Stimulated activated CD4-positive, alpha-beta T cell treated with anti-CD3 and anti-CD28 coated beads, Interleukin-1b, Interleukin-23, amount 100 ng/mL, for 48 hours (primary cell): ENCODE results near the gene MPIG6B.

Experiments
- DNase-seq: peaks from one replicate; pipeline ENCODE4 v3.0.0-alpha.2; 2020

MPIG6B gene

DNA sequence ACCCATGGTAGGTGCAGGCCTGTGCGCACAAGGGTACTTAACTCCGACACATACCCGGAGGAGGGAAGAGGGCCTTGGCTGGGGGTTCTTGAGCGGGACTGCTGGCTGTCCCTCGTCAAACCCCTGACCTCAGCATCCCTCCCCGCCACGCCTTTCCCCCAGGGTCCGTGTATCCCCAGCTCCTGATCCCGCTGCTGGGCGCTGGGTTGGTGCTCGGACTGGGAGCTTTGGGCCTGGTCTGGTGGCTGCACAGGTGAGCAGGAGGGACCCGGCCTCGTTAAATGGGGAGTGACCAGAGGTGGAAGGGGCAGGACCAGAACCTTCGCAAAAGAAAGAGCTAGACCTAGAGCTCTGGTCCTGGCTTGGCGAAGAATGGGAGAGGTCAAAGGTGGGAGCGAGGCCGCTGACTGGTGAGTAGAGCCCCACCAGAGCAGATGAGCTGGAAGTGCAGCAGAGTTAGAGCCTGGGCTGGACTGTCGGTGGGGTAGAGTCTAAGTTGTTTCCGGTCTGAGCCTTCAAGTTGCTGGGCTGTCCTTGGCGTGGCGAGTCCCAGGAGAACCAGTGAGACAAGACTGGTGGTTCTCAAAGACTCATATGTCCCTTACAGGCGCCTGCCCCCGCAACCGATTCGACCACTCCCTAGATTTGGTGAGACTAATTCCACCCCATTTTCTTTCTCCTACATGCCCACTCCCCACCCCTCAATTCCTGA lies 963 bp downstream of the MPIG6B start:
- no peak for DNase-seq

DNA sequence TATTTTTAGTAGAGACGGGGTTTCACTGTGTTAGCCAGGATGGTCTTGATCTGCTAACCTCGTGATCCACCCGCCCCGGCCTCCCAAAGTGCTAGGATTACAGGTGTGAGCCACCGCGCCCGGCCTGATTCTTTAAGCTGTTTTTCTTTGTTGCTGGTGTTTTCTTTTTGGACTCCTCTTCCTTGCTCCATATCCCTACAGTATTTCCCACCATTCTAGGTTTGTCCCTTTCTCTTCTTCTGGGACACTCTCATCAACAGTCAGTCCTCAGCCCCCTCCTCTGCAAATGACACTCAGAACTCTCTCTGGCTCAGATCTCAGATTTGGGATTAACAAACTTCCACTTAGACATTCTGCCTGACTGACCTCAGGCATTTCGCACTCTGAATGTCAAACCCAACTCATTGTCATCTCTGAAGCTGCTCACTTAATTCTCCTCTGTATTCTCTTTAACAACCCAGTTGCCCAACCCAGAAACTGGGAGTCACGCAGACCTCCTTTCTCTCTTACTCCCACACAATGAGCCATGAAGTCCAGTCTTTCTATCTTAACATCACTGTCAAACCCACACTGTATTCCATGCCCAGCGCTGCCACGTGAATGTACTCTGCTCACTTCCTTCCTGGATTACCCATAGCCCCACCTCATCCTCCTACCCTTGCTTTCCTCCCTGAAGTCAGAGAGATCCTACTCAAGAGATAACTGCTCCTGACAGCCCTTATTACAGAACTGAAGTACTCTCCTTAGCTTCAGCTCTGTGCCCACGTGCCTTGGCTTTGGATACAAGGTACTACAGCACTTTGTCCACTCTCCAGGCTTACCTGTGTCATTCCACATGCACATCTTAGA lies 2.6 kb downstream of the MPIG6B start:
- DNase-seq: no peak

DNA sequence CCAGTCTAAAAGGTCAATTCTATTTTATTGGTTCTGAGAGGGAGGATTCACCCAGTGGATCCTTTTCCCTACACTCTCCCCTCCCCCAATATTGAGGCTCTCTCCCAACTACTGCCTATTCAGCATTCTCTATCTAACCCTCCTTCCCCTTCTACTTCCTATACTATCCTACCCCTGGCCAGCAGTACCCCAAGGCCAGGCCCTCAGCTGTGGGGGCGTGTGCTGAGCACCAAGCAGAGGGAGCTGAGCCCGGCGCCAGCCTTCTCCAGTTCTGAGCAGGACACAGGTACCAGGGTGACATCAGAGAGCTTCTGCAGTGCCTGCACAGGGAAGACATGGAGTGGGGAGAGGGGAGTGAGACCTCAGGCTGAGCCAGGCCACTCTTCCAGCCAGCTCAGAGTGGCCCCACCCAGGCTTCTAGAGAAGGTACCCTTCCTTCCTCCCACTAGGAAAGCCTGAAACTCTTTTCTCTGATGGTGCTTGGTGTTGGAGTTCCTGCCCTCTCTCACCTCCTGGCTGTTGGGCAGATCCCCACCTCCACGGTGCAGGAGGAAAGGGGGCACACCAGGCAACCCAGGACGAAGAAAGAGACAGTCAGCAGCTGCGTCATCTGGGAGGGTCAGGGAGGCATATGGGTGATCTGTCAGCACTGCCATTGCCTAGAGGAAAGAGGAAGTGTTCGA lies 4.0 kb downstream of the MPIG6B start:
- no peak for DNase-seq

DNA sequence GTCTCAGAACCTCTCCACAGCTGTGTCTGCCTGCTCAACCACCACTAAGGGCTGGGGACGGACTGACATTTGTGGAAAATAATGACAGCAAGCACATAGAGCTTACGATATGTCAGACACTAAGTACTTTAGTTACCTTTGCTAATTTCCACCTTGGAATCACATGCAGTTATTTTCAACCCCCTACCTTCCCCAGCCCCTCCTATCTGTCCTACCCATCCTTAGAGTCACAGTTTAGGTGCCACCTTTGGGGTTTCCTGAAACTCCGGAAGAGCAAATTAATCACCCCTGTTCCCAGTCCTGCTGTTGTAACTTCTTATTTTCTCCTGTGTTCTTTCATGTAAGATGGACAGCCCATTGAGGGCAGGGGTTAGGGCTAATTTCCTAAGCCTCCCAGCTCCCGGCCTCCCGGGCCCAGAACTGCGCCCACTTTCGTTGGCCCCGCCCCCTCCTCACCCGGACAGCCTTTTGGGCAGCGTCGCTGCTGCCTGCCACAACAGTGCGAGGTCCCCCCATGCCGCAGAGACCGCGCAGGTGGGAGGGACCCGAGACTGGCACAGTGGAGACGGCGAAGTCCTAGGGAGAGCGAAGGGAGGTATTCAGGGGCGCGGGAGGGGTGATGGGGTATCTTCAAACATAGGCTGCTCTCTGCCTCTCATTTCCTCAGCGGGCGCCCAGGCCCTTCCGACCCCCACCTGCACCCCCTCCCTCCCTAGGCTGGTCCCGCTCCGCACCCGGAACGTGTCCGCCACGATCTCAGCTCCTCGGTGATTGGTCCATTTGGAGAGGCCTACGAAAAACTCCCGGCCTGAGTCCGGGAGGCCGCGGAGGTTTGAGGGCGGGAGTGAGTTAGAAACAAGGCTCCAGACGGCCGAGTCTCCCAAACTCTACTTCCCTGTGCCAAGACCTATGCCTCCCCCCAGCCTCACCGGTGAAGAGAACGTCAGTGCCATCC lies 4.8 kb downstream of the MPIG6B start:
- no peak for DNase-seq

DNA sequence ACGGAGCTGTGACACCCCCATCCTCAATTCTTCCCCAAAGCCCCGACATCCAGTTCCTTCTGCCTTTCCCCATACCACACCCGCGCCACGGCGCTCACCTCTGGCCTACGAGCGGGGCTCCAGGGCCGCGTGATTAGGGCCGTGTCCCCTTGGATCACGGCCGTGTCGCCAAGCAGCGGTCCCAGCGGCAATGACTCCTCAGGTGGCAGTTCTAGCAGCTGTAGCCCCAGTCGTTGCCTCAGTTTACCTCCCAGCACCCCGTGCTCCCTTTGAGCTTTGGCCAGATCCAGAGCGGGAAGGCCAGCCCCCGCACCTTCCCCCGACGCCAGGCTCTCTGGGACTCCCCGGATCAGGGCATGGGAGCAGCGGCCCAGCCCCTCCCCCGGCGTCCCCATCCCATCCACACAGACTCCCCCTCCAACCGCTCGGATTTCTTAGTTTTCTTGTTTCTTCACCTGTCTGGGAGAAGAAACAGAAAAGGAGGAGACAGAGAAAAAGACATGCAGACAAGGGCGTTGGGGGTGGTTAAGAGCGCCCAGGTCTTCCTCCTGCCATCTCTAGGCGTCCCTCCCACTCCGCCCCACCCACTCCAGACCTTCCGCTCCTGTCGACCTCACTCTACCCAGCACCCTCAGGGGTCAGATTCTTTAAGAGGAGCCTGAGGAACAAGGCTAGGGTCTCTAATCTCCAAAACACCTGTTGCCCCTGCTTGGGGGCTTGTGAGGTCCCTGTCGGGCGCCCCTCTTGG lies 5.8 kb downstream of the MPIG6B start, which contains the start of gene DDAH2:
Gene DDAH2 (minus strand): TSS at position 533 of the 748 bp plus-strand sequence. CDS start 138 bp downstream, at position 395.
- no peak for DNase-seq

DNA sequence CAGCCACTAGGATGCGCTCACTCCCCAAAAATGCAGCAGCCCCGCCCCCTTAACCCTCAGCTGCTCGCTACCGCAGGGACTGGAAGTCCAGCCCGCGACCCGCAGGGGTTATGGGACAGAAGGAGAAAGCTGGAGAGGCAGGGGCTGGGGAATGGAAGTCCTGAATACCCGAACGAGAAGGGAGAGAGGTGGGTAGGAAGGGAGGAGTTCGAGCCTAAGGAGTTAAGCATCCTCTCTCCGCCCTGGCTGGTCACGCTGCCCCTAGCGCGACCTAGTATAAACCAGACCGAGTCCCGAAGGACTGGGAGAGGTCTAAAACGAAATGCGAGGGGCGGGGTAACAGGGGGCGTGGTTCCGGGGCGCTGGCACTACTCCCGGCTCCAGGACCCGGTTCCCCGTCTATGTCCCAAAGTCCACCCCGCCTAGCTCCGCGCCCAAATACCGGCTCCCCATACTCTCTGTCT lies 6.4 kb downstream of the MPIG6B start:
- DNase-seq: peak; percentile 69

DNA sequence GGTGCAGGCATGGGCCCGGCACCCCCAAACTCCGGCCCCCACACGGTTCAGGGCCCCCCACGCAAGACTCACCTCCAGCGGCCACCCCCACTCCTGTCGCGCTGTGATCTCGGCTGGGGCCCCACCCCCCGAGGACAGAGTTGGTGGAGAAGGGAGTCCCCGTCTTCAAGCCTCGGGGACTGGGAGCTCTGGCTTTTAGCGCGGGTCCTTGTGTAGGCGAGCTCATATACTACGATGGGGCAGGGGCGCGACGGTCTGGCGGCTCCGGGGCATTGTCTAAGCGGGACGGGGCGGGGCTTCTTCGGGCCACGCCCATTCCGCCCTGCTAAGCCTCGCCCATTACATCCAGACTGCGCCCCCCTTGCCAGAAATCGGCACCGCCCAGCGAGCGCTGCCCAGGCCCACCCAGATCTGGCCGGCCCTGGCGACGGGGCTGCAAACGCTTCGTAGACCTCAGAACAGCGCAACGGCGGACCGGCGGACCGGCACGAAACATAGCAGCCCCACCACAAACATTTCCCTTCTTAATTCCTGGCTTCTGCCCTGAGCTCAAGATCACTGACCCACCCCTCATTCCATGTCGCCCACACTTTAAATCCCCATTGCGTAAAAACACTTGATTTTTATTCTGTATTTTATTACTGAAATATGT lies 6.9 kb downstream of the MPIG6B start:
- peak; percentile 55 for DNase-seq

DNA sequence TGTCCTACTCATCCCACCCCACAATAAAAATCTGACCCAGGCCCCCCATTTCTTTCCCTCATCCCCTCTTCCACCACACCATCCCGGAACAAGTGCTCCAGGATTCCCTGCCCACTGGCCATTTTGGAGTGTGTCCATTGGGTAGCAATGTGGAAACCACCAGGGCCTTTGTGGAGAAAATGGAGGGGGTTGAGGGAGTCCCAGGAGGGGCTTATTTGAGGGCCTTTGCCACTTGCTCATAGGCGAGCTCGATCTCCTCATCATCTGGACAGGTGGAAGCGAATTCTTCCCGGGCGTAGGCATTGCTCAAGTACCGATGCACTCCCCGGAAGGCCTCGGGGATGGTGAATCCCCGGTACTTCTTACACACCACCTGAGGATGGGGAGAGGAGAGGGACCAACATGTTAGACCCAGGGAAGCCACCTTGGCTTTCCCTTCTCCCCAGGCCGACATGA lies 7.5 kb downstream of the MPIG6B start:
- no peak for DNase-seq

DNA sequence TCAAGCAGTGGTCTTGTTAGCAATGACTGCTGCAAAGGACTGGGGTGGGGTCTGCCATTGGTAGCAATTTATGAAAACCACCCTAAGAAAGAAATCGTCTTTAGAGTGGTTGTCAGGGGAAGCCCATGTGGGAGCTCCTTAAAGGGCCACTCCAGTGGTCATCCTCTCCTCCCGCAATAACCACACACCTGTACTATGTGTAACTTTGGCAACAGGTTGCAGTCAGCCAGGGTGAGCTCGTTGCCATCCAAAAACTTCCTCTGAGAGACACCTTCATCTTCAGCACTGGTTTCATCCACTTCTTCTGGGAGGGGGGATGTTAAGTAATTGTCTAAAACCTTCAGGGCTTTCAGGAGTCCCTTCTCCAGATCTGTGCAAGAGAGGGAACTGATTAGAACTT lies 8.9 kb downstream of the MPIG6B start:
- no peak for DNase-seq

DNA sequence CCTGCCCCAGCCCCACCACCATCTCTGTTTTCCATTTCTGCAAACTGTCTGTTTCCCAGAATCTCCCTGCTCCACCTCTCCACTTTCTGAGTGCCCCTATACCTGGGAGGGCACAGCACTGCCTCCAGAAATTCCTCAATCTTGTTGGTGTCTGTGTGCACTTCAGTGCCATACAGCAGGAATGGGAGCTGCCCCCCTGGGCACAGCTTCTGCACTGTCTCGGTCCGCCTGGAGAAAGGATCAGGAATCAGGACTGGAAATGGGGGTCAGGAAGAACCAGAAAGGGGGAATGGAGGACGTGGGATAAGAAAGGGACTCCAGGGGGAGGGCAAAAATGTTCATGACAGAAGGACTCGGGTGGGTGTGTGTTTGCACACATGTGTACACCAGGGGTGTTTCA lies 10.6 kb downstream of the MPIG6B start:
- no peak for DNase-seq

DNA sequence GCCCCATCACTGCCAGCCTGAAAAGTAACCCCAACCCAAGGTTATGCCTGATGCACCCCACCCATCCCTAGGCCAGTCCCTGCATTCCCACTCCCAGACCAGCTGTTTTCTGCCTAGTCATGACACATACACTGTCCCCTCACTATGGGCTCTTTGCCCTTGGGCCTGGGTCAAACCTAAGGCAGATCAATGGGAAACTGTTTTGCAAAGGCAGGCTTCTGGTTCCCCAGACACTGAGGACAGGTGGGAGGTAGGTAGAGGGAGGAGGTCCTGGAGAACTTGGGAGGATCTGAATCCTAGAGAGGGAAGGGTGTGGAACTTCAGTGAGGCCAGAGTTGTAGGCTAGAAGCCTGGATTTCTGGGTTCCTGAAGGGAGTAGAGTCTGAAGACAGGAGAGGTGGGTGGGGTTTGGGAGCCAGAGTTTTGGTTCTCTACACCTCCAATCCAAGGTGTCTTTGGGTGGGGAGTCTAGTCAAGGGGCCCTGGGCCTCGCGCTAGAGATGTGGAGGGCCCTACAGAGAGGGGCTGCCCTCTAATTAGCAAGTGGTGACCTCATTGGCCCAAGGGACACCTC lies 11.2 kb downstream of the MPIG6B start:
- no peak for DNase-seq

DNA sequence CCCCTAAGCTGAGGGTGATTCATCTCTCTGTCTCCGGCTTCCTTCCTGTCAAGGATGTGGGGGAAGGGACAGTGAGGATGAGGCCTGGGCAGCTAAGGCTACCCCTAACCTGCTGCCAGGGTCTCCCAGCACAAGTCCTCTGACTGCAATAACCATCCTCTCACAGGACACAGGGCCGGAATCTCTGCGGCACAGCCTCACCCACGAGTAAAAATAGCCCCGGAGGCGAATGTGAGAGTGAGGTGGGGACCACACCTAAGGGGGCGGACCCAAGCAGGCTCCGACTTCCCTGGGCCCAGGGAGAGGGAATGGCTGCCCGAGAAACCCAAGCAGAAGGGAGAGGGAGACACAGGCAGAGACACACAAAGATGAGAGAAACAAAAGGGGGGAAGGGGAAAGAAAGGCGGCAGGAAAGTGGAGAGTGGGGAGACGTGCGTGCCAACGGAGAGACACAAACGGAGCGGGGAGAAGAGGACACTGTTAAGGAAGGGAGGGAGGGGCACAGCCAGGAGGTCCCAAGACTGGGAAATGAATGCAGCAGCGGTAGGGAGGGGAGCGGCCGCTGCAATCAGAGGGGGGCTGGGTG lies 11.7 kb downstream of the MPIG6B start:
- peak; percentile 41 for DNase-seq

DNA sequence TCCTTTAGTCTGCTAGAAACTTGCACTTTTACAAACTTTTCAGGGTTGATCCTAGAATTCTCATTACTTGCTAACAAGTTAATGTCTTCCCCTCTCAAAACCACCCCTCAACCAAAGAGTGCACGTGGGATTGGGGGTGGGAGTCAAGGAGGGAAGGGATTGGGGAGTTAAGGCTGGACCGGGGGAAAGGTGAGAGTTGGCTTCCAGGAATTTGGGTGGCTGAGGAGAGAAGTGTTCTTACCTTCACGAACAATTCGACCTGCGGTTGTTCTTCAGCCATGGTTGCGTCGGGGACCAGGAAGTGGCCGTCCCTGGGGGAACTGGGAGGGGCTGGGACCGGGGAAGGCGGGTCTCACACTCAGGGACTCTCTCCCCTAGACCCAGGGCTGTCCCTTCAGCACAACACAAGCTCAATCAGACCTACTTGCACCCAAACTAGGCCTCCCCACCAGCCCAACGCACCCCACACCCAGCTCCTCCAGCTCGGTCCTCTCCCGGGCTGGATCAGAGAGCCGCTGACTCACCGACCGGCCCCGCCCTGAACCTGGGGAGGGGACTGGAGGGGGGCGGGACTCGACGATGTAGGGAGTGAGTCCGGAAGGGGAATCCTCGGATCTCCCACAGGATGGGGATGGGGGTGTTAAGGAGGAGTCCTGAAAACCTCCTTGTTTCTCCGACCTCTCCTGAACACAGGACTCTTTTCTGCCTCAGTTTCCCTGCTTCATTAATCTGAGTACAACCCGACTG lies 13.0 kb downstream of the MPIG6B start, which contains the start of gene CLIC1:
Gene CLIC1 (minus strand): TSS at position 510 of the 747 bp plus-strand sequence. CDS start 230 bp downstream, at position 280.
- peak; percentile 81 for DNase-seq

DNA sequence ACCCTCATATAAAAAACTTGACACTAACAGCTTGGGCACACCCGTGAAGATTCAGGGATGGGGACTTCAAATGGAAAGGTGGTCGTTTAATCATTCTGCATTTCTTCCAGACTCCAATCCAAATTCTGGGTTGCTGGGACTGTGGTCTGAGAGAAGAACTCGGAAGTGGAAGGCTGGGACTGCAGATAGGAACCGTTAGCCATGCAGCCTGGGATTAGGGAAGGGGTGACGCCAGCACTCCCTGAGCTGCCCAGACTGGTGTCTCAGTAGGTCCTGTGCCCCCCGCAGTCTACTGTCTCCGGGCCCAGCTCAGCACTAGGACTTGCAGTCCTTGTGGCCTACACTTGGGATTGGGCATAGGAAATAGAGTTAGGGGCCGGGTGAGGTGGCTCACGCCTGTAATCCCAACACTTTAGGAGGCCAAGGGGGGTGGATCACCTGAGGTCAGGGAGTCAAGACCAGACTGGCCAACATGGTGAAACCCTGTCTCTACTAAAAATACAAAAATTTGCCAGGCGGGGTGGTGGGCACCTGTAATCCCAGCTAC lies 13.7 kb downstream of the MPIG6B start:
- no peak for DNase-seq

DNA sequence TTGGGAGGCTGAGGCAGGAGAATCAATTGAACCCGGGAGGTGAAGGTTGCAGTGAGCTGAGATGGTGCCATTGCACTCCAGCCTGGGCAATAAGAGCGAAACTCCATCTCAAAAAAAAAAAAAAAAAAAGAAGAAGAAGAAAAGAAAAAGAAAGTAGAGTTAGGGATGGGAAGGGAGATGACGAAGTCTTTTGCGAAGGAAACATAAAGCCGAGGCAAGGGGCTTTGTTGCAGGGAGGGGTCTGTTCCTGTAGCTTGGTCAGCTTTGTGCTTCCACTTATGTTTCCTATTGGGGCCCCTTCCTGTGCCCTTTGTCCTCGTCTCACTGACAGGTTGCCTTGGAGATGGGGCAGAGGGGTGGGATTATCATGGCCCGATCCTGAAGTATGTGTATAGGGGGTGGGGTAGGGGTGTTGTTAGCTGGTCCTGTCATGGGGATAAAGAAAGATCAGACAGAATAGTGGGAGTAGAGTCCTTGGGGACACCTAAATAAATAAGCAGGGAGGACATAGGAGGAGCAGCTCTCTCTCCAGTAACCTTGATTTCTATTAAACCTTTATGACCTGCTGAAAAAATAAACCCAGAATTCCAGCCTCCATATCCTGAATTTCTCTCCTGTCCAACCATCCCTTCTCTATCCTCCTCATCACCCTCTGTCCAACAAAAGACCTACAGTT lies 14.3 kb downstream of the MPIG6B start:
- no peak for DNase-seq

DNA sequence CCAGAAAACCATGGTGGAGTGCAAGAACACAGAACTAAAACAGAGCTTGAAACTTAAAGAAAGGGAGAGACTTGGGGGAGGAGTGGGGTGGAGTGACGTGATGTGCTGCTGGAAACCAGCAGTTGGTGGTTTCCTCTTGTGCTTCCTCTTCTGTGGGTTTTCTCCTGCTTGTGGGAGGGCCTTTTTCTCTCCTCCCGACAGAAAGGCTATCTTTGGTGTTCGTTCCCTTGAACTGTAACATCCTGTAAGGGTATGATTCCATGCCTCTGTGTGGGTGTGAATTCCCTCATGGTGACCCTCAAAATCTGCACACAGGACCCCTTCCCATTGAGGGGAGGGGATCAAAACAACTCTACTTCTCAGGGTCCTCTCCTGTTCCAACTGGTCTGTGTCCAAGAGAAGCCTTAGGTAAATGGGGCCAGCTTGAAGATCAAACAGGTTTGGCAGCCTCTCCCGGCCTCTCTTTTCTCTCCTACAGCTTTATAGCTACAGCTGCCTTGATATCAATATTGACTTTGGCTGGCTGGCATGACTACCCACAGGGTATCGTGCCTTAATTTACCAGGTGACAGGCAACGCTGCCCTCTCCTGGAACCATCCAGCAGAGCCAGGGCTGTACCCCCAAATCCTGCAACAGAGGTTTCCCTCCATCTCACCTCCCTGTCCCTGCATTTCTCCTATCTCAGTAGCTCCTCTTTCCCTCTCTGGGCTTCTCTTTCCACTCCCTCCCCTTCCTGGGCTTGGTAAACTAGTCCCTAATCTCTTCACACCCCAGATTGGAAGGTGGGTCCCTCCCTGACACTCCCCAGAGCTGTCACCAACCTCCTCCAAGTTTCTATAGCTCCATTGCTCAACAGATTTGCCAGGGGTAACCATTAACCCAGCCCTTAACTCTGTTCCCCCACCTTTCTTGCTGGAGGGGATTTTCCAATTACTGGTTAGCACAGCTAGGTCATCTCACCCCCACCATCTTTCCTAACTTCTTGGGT lies 15.1 kb downstream of the MPIG6B start:
- peak; percentile 48 for DNase-seq
